Measurements from ENCODE around the gene BEAN1. TPM values are rescaled to one million over a fixed set of nuclear protein-coding genes. Genes with fewer than 3 reads are reported as not detected.

Gene BEAN1
- total and polyA plus RNA-seq, 7 donors = 0.35 to 0.41 TPM; not detected in 5

DNA sequence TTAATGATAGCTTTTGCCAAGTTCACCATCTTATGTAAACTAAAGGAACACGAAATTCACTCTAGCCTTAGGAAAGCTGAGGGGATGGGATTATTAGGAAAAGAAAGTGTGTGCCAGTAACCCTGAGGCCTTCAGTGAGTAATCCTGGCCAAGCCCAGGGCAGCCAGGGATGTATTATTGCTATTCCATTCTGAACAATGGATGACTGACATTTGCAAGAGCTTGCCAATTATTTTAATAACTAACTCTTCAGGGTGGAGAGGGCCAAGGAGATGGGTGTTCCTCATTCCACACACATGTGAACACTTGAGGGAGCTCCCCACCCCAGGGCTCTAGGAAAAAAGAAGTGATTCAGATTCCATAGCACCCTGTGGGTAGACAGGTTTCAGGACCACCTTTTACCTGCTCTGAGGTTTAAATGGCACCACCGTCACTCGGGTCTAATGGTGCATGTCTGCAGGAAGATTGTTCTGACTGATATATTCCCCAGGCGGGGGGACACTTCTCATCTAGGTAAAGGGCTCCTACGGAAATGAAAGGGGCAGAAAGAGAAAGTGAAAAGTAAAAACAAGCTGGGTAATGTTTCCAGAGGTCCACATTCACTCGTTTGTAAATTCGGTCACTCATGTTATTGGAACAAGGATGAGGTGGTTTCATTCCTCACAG lies 81.3 kb downstream of the BEAN1 start:
- Histone ChIP-seq H3K4me3 (no peak overlapping the region), H3K4me1 (peaks cover 0 to 25% (median 23%) of the 10 kb centered on the region in 4 donors), H3K9me3 (no peaks in the 10 kb centered on the region), H3K36me3 (peaks cover 0 to 48% (median 11%) of the 10 kb centered on the region in 4 donors), H3K27me3 (no peaks in the 10 kb centered on the region), H3K27ac (no peak overlapping the region)
- peak; percentile 30 for DNase-seq
- TF ChIP-seq, protein P1, sequence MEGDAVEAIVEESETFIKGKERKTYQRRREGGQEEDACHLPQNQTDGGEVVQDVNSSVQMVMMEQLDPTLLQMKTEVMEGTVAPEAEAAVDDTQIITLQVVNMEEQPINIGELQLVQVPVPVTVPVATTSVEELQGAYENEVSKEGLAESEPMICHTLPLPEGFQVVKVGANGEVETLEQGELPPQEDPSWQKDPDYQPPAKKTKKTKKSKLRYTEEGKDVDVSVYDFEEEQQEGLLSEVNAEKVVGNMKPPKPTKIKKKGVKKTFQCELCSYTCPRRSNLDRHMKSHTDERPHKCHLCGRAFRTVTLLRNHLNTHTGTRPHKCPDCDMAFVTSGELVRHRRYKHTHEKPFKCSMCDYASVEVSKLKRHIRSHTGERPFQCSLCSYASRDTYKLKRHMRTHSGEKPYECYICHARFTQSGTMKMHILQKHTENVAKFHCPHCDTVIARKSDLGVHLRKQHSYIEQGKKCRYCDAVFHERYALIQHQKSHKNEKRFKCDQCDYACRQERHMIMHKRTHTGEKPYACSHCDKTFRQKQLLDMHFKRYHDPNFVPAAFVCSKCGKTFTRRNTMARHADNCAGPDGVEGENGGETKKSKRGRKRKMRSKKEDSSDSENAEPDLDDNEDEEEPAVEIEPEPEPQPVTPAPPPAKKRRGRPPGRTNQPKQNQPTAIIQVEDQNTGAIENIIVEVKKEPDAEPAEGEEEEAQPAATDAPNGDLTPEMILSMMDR (IDR thresholded peaks at IDR 0.05) = no peak
- no peak for TF ChIP-seq POLR2AphosphoS5 (IDR thresholded peaks at IDR 0.05)
- intact Hi-C loops (cut with DNase I) = no loop called here
- WGBS, 2 donors = 64 to 72% methylated on average over 7 of the region's 7 CpGs

DNA sequence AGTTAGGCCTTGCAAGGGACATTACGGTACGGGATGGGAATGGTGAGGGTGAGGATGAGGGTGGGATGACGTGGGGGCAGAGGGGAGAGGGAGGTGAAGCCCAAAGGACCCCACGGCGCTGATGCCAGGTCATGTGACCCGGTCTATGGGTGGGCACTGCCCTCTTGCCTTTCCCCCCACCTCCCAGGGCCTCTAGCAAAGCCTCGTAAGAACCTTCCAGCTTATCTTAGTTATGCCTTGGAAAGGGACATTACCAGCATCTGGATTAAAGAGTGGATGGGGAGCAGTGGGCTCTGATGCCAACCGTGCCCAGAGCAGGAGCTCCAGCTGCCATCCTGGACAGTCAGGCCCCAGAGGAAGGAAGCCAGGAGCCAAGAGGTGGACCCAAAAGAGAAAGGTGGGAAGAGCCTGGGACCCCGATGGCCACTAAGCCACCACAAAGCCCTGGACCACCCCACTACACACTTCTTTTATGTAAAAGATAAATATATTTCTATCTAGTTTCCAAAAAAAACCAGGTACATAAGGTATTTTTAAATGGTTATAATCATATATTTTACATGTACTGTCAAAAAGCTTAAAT lies 81.9 kb downstream of the BEAN1 start:
- Histone ChIP-seq H3K4me1 (peaks cover 0 to 24% (median 21%) of the 10 kb centered on the region in 4 donors), H3K4me3 (no peak overlapping the region), H3K27me3 (no peaks in the 10 kb centered on the region), H3K36me3 (peaks cover 0 to 55% (median 11%) of the 10 kb centered on the region in 4 donors), H3K27ac (no peak overlapping the region), H3K9me3 (no peaks in the 10 kb centered on the region)
- 91 to 96% methylated on average over 9 of the region's 9 CpGs for WGBS, 2 donors
- TF ChIP-seq EP300 (IDR thresholded peaks at IDR 0.05) (no peak), POLR2A (IDR thresholded peaks at IDR 0.05) (no peak), POLR2AphosphoS5 (IDR thresholded peaks at IDR 0.05) (no peak)
- TF ChIP-seq, protein P1 (IDR thresholded peaks at IDR 0.05) = no peak
- intact Hi-C loops (cut with DNase I) = no loop called here
- DNase-seq = peak; percentile 42

DNA sequence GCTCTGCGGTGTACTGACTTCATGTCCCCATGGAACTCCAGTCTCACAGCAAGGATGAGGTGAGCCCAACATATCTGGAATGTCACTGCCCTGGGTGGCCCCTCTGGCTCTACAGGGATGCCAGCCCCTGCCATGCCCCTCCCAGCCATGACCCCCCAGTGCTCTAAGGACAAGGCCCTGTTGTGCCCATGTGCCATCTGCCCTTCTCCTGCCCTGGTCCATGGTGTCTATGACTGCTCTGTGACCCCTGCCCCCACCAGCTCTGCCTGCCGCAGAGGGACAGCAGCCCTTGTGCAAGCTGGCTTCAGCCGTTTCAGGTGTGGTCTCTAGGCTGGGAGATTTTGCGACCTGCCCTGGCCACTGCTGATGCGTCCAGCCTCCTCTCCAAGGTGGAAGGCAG lies 82.5 kb downstream of the BEAN1 start:
- TF ChIP-seq POLR2A (IDR thresholded peaks at IDR 0.05) = no peak
- no peak for TF ChIP-seq EP300 (IDR thresholded peaks at IDR 0.05)
- TF ChIP-seq, protein P1 (IDR thresholded peaks at IDR 0.05) = no peak
- no peak for TF ChIP-seq POLR2AphosphoS5 (IDR thresholded peaks at IDR 0.05)
- DNase-seq = peak; percentile 56
- Histone ChIP-seq H3K36me3 (peaks cover 0 to 55% (median 11%) of the 10 kb centered on the region in 4 donors), H3K9me3 (no peaks in the 10 kb centered on the region), H3K4me1 (peaks cover 0 to 24% (median 21%) of the 10 kb centered on the region in 4 donors), H3K27me3 (no peaks in the 10 kb centered on the region), H3K4me3 (no peak overlapping the region), H3K27ac (no peak overlapping the region)
- intact Hi-C loops (cut with DNase I) = no loop called here
- 96 to 97% methylated on average over 5 of the region's 5 CpGs for WGBS, 2 donors

DNA sequence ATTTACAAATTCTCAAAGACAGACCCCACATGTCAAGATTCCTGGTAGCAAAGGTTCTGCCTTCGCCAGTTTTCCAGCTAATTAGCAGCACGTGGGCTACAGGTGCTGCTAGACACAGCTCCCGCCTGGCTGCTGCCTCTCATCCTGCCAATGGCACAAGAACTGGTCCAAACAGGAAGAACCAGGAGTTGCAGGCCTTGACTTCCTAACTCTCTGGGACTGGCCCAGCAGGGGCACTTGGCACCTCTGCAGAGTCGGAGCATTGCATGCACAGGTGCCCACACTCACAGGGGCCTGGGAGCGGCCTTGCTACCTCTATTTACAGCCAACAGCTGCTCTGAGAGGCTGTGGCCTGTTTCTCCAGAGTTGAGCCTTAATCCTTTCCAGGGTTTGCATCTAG lies 83.2 kb downstream of the BEAN1 start:
- no peak overlapping the region for H3K27ac ChIP-seq
- TF ChIP-seq POLR2A (IDR thresholded peaks at IDR 0.05) = no peak
- TF ChIP-seq, protein P1 (IDR thresholded peaks at IDR 0.05) = no peak
- no peak for TF ChIP-seq EP300 (IDR thresholded peaks at IDR 0.05)
- no peak for TF ChIP-seq POLR2AphosphoS5 (IDR thresholded peaks at IDR 0.05)
- 94% methylated on average over 5 of the region's 5 CpGs for WGBS, 2 donors
- H3K4me1 ChIP-seq = peaks cover 0 to 26% (median 22%) of the 10 kb centered on the region in 4 donors
- H3K36me3 ChIP-seq = peaks cover 0 to 55% (median 11%) of the 10 kb centered on the region in 4 donors
- H3K9me3 ChIP-seq = no peaks in the 10 kb centered on the region
- intact Hi-C loops (cut with DNase I) = no loop called here
- no peak overlapping the region for H3K4me3 ChIP-seq
- no peaks in the 10 kb centered on the region for H3K27me3 ChIP-seq
- peak; percentile 61 for DNase-seq
